Astrocyte (in vitro differentiated cells and primary cell): ENCODE measurements around the gene SLA2.

Source experiments
- EZH2 ChIP-seq: IDR thresholded peaks from 2 replicates; pipeline ENCODE4 v1.6.1; 2012; ENCODE audit warnings: mild to moderate bottlenecking, low read length, inconsistent platforms; ENCODE audit not compliant: insufficient read depth
- TF ChIP-seq, protein P1 (sequence below): IDR thresholded peaks from 2 replicates; pipeline ENCODE4 v1.5.1; 2011; ENCODE audit warnings: low read depth, mild to moderate bottlenecking, inconsistent platforms, low read length, moderate library complexity; ENCODE audit not compliant: insufficient read depth

DNA sequence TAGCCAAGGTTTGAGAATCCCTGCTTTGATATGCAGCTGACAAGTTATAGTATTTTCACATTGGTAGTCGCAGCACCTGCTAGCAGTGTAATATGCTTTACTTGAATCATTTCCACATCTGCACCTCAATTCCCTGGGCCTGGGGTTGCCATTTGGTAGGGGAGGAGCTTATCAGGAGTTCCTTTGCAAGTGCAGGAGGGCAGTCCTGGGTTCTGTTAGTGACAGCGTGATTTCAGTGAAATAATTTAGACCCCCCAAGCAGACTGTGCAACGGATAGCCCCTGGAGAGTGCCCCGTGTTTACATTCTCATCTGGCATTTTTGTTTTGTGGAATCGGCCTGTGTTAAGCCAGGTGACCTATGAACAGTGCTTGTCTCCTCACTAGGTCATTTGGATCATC lies 34.4 kb downstream of the SLA2 start:
- TF ChIP-seq, protein P1, sequence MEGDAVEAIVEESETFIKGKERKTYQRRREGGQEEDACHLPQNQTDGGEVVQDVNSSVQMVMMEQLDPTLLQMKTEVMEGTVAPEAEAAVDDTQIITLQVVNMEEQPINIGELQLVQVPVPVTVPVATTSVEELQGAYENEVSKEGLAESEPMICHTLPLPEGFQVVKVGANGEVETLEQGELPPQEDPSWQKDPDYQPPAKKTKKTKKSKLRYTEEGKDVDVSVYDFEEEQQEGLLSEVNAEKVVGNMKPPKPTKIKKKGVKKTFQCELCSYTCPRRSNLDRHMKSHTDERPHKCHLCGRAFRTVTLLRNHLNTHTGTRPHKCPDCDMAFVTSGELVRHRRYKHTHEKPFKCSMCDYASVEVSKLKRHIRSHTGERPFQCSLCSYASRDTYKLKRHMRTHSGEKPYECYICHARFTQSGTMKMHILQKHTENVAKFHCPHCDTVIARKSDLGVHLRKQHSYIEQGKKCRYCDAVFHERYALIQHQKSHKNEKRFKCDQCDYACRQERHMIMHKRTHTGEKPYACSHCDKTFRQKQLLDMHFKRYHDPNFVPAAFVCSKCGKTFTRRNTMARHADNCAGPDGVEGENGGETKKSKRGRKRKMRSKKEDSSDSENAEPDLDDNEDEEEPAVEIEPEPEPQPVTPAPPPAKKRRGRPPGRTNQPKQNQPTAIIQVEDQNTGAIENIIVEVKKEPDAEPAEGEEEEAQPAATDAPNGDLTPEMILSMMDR: no peak
- no peak for TF ChIP-seq EZH2
